T-helper 1 cell treated with Interleukin-12 subunit alpha and Interleukin-12 subunit beta and Interleukin-4 antibody, amounts not matched to agents 30 μg/mL and 1 μg/mL, for 36 hours (primary cell): ENCODE measurements around the gene RIOK2.

Experiments used
- H3K27ac Mint-ChIP-seq: one replicate; pipeline ENCODE4 v1.8.0; 2021; ENCODE audit warnings: mild to moderate bottlenecking, mixed read lengths
- H3K27me3 Mint-ChIP-seq: one replicate; pipeline ENCODE4 v1.8.0; 2021; ENCODE audit warnings: low read depth, mixed read lengths
- H3K36me3 Mint-ChIP-seq: one replicate; pipeline ENCODE4 v1.8.0; 2021; ENCODE audit warnings: low read depth, mixed read lengths
- H3K4me1 Mint-ChIP-seq: one replicate; pipeline ENCODE4 v1.8.0; 2021; ENCODE audit warnings: low read depth, mixed read lengths
- H3K4me3 Mint-ChIP-seq: one replicate; pipeline ENCODE4 v1.8.0; 2021; ENCODE audit warnings: mild to moderate bottlenecking, moderate library complexity, mixed read lengths
- H3K9me3 Mint-ChIP-seq: one replicate; pipeline ENCODE4 v1.8.0; 2021; ENCODE audit warnings: mixed read lengths

The RIOK2 gene

DNA sequence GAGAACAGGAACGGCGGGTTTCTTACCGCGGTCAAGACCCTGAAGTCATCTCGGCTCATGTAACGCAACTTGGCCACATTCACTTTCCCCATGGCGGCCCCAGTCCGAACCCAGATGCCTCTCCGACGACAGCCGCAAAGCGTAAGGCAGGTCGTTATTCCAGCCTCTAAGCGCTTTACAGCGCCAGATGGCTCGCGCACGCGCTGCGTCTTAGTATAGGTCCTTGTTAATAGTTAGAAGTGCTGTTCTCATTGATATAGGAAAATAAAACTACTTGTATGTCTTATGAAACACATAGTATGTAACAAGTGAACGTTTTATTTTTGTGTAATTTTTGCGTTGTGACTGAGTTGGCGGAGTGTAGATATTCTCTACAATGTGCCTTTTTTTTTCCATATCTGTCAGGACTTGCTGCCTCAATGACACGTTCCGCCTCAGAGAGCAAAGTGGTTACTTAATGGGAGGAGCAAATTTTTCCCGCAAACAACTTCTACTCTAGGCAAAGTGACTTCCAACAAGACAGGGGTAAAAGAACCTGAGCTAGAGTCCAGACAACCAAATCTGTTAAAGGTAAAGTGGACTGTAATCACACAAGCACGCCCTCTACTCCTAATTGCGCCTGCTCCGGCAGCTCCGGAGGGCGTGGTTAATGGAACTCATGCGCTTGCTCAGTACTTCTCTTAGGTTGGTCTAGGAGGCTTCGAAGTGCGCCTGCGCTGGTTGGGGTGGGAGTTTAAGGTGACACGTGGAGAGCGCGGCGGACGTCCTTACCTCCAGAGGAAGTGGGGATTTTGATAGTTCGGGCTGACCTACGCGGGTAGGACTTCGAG, at the start of gene RIOK2:
RIOK2 (minus strand) TSS at position 148 of the 830 bp plus-strand sequence; CDS start at position 92, 56 bp downstream.
- Mint-ChIP-seq H3K27me3 (peaks cover 6% of the 10 kb centered on the region), H3K4me3 (peak within 1 kb of the TSS; percentile 87), H3K4me1 (peaks cover 27% of the 10 kb centered on the region), H3K27ac (peak within 1 kb of the TSS; percentile 100), H3K36me3 (peaks cover 18% of the 10 kb centered on the region), H3K9me3 (no peaks in the 10 kb centered on the region)

GRCh38 chr5:97231025-97231636, 48.1 kb upstream of the RIOK2 start:
- H3K36me3 Mint-ChIP-seq = no peaks in the 10 kb centered on the region
- no peak overlapping the region for H3K4me3 Mint-ChIP-seq
- H3K4me1 Mint-ChIP-seq = no peaks in the 10 kb centered on the region

DNA sequence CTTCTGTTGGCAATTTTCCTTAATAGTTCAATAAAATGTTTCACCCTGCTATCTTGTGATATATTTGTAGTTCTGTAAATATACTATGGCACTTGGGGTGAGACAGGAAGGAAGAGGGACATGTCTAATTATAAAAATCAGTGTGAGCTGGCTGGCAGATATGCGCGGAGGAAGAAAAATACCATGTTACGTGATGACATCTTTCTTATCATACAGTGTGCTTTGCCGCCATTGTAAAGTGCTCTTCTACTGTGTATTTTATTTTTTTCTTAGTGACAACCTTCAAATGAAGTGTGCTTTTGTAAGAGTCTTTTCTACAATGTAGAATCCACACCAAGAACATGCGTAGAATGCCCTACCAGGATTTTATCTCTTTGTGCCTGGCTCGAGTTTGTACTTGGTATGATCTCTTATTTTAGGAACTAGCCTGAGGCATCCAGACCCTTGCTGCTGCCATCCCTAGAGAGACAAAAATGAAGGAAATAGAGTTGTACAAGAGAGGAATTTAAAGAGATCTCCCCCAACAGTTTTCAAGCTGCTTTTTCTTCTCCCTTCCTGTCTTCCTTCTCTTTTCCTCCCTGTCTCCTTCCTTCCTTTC, 46.7 kb upstream of the RIOK2 start:
- Mint-ChIP-seq H3K4me1 (no peaks in the 10 kb centered on the region), H3K4me3 (no peak overlapping the region), H3K27me3 (peaks cover 13% of the 10 kb centered on the region), H3K9me3 (no peaks in the 10 kb centered on the region), H3K27ac (no peak overlapping the region), H3K36me3 (no peaks in the 10 kb centered on the region)

More at GRCh38 chr5:97231025-97231636, 48.1 kb upstream of the RIOK2 start:
- Mint-ChIP-seq H3K9me3 (peaks cover 4% of the 10 kb centered on the region), H3K27me3 (peaks cover 13% of the 10 kb centered on the region), H3K27ac (no peak overlapping the region)

GRCh38 chr5:97229196-97229595, 46.1 kb upstream of the RIOK2 start:
- no peaks in the 10 kb centered on the region for H3K36me3 Mint-ChIP-seq
- no peak overlapping the region for H3K27ac Mint-ChIP-seq

GRCh38 chr5:97225222-97225621, 42.2 kb upstream of the RIOK2 start:
- H3K27ac Mint-ChIP-seq = no peak overlapping the region
- H3K9me3 Mint-ChIP-seq = no peaks in the 10 kb centered on the region
- H3K36me3 Mint-ChIP-seq = no peaks in the 10 kb centered on the region
- H3K4me3 Mint-ChIP-seq = no peak overlapping the region
- peaks cover 9% of the 10 kb centered on the region for H3K27me3 Mint-ChIP-seq
- H3K4me1 Mint-ChIP-seq = no peaks in the 10 kb centered on the region

More at GRCh38 chr5:97229196-97229595, 46.1 kb upstream of the RIOK2 start:
- H3K4me3 Mint-ChIP-seq = no peak overlapping the region
- no peaks in the 10 kb centered on the region for H3K9me3 Mint-ChIP-seq
- H3K27me3 Mint-ChIP-seq = peaks cover 13% of the 10 kb centered on the region
- H3K4me1 Mint-ChIP-seq = no peaks in the 10 kb centered on the region

GRCh38 chr5:97224112-97224750, 41.2 kb upstream of the RIOK2 start:
- no peaks in the 10 kb centered on the region for H3K36me3 Mint-ChIP-seq
- H3K27me3 Mint-ChIP-seq = peaks cover 6% of the 10 kb centered on the region
- no peak overlapping the region for H3K27ac Mint-ChIP-seq
- no peaks in the 10 kb centered on the region for H3K9me3 Mint-ChIP-seq
- no peaks in the 10 kb centered on the region for H3K4me1 Mint-ChIP-seq
- H3K4me3 Mint-ChIP-seq = no peak overlapping the region

GRCh38 chr5:97223596-97223995, 40.5 kb upstream of the RIOK2 start:
- Mint-ChIP-seq H3K9me3 (no peaks in the 10 kb centered on the region), H3K4me3 (no peak overlapping the region), H3K27me3 (peaks cover 3% of the 10 kb centered on the region), H3K4me1 (no peaks in the 10 kb centered on the region), H3K36me3 (no peaks in the 10 kb centered on the region), H3K27ac (no peak overlapping the region)

DNA sequence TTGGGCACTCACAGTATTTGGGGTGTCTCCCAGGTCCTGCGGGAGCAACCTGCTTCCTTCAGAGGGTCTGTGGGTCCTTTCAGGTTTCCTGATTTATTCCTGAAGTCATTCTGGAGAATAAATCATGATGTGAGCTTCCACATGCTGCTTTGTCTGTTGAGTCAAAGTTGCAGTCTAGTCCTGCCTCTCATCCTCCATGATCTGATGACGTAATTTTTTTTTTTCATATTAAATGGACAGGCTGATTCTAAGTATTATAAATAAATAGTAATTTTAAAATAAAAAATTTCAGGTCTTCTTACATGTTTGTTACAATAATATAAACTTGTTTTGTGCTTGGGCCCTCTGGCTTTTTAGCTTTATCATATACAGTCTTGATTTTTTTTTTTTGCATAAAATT, 26.3 kb upstream of the RIOK2 start:
- Mint-ChIP-seq H3K9me3 (peaks cover 6% of the 10 kb centered on the region), H3K36me3 (no peaks in the 10 kb centered on the region)

GRCh38 chr5:97208714-97209113, 25.7 kb upstream of the RIOK2 start:
- H3K27me3 Mint-ChIP-seq = peaks cover 11% of the 10 kb centered on the region
- H3K9me3 Mint-ChIP-seq = peaks cover 1% of the 10 kb centered on the region
- no peaks in the 10 kb centered on the region for H3K36me3 Mint-ChIP-seq
- H3K4me3 Mint-ChIP-seq = no peak overlapping the region
- no peaks in the 10 kb centered on the region for H3K4me1 Mint-ChIP-seq
- H3K27ac Mint-ChIP-seq = no peak overlapping the region

More for the DNA sequence above, 26.3 kb upstream of the RIOK2 start:
- Mint-ChIP-seq H3K27me3 (peaks cover 11% of the 10 kb centered on the region), H3K4me1 (no peaks in the 10 kb centered on the region), H3K27ac (no peak overlapping the region), H3K4me3 (no peak overlapping the region)

- Mint-ChIP-seq H3K4me1 (no peaks in the 10 kb centered on the region), H3K27me3 (peaks cover 11% of the 10 kb centered on the region), H3K27ac (no peak overlapping the region), H3K4me3 (no peak overlapping the region), H3K9me3 (no peaks in the 10 kb centered on the region), H3K36me3 (no peaks in the 10 kb centered on the region)
Measured at GRCh38 chr5:97208184-97208713, 25.2 kb upstream of the RIOK2 start.

GRCh38 chr5:97194366-97194765, 11.3 kb upstream of the RIOK2 start:
- H3K27me3 Mint-ChIP-seq = peaks cover 8% of the 10 kb centered on the region
- H3K9me3 Mint-ChIP-seq = peaks cover 20% of the 10 kb centered on the region
- H3K36me3 Mint-ChIP-seq = peaks cover 2% of the 10 kb centered on the region
- H3K27ac Mint-ChIP-seq = no peak overlapping the region
- peaks cover 2% of the 10 kb centered on the region for H3K4me1 Mint-ChIP-seq
- H3K4me3 Mint-ChIP-seq = no peak overlapping the region

GRCh38 chr5:97193355-97193688, 10.3 kb upstream of the RIOK2 start:
- Mint-ChIP-seq H3K9me3 (peaks cover 20% of the 10 kb centered on the region), H3K36me3 (peaks cover 2% of the 10 kb centered on the region), H3K4me1 (peaks cover 2% of the 10 kb centered on the region), H3K27ac (no peak overlapping the region), H3K4me3 (no peak overlapping the region), H3K27me3 (peaks cover 10% of the 10 kb centered on the region)

DNA sequence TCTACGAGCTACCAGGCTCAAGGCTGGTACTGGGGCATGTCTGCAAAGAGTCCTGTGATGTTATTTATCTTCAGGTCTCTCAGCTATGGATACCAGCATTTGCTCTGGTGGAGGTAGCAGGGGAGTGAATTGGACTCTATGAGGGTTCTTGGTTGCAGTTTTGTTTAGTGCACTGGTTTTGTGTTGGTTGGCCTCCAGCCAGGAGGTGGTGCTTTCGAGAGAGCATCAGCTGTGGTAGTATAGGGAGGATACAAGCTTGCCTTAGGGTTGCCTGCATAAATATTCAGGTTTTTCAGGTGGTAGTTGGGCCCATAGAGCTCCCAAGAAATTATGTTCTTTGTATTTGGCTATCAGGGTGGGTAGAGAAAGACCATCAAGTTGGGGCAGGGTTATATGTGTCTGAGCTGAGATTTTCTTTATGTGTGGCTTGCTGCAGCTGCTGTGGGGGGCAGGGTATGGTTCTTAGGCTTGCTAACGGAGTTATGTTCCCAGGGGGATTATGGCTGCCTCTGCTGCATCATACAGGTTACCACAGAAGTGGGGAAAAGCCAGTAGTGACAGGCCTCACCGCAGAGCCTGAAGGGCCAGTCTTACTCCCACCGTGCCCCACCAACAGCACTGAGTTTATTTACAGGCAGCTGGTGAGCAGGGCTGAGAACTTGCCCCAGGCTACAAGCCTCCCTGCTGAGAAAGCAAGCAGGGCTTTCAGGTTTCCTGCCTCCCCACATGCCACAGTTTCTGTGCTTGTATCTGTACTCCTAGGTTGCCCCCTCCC, 9.7 kb upstream of the RIOK2 start:
- H3K4me3 Mint-ChIP-seq = no peak overlapping the region
- H3K36me3 Mint-ChIP-seq = peaks cover 2% of the 10 kb centered on the region

GRCh38 chr5:97191893-97192292, 8.8 kb upstream of the RIOK2 start:
- Mint-ChIP-seq H3K27ac (no peak overlapping the region), H3K9me3 (peaks cover 20% of the 10 kb centered on the region), H3K4me1 (peaks cover 2% of the 10 kb centered on the region), H3K27me3 (peaks cover 10% of the 10 kb centered on the region), H3K4me3 (no peak overlapping the region), H3K36me3 (peaks cover 2% of the 10 kb centered on the region)

More for the DNA sequence above, 9.7 kb upstream of the RIOK2 start:
- H3K4me1 Mint-ChIP-seq = peaks cover 2% of the 10 kb centered on the region
- no peak overlapping the region for H3K27ac Mint-ChIP-seq
- H3K9me3 Mint-ChIP-seq = peaks cover 20% of the 10 kb centered on the region
- peaks cover 10% of the 10 kb centered on the region for H3K27me3 Mint-ChIP-seq
